ENCODE data around the gene PAQR3.
"Not testable (repeated sequence)": the region's sequence is repeated elsewhere in the genome, so short reads cannot be mapped to it uniquely, and the experiment has no call there.

Gene PAQR3

DNA sequence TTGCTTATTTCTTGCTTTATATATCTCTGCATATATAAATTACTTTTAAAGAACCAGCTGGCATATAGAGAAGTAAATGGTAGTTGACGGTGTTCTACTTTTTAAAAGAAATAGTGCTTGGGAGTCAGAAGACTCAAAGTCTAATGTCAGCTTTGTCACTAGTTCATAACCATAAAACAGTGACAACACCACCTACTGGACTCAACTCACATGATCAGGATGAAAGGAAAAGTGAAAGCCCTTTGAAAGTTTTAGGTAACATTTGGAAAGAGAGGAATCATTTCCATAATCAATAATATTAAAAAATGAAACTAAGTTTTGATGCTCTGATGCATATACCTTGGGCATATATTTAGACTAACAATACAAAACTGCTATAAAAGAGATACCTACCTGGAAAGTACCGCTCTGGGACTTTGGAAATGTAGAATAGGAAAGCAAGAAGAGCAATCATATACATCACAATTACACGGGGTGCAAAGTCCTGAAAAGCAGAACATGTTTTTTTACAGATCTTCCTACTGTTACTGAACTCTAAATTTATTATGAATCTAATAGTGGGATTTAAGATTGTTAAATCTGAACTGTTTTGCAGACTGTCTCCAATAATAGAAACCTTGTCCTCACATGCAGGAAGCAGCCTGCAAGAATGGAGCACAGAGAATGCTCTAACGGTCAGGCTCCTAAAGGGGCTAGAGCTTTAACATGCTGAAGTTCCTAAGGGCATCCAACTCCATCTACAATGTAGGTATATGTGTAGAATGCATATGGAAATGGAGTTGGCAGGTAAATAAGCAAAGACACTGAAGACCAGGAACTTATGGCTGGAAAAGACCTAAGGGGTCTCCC lies 15.6 kb downstream of the PAQR3 start:
- DNase-seq, result no peak

DNA sequence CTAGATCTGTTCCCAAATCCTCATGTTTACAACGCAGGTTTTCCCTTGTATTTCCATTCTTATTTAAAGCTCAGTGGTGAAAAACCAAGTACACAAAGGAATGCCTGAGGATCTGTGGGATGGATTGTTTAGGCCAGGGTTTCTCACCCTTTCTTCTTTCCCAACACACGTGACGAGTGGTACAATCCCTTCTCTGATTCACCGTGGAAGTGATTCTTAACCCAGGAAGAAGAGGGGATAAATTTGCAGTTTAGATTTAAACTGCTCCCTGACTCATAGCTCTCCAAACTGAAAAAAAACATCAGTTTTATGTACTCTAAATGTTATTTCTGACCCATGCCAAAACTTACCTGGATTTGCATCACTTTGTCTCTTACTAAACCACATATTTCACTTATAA lies 17.0 kb downstream of the PAQR3 start:
- DNase-seq, result no peak

DNA sequence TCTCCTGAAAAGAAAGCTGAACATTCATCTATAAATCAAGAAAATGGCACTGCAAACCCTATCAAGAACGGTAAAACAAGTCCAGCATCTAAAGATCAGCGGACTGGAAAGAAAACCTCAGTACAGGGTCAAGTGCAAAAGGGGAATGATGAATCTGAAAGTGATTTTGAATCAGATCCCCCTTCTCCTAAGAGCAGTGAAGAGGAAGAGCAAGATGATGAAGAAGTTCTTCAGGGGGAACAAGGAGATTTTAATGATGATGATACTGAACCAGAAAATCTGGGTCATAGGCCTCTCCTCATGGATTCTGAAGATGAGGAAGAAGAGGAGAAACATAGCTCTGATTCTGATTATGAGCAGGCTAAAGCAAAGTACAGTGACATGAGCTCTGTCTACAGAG lies 28.6 kb downstream of the PAQR3 start:
- DNase-seq, result no peak

DNA sequence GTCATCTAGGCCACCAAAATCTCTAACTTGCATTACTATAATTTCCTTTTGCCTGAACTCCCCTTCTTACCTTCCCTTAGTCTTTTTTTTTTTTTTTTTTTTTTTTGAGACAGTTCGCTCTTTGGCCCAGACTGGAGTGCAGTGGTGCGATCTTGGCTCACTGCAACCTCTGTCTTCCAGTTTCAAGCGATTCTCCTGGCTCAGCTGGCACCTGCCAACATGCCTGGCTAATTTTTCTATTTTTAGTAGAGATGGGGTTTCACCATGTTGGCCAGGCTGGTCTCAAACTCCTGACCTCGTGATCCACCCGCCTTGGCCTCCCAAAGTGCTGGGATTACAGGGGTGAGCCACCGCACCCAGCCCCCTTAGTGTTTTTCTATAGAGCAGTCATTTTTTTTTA lies 30.3 kb downstream of the PAQR3 start:
- DNase-seq, result not testable (repeated sequence)

DNA sequence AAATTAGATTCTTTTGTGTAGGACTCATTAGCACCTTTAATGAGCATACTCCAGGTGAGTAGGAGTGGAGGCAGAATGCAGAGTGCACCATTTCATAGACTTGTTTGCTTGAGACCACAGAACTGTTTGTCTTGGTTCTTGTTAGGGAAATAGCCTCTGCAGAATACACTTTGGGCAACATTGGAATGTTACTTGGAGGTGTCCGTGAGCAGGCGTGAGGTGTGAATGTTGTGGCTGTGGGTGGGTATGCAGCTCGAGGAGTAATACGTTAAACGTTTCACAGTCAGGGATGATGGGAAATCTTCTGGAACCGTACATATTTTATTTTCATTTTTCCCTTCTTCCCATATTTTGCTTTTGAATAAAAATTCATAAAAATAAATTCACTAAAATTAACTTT lies 31.6 kb downstream of the PAQR3 start:
- no peak for DNase-seq

DNA sequence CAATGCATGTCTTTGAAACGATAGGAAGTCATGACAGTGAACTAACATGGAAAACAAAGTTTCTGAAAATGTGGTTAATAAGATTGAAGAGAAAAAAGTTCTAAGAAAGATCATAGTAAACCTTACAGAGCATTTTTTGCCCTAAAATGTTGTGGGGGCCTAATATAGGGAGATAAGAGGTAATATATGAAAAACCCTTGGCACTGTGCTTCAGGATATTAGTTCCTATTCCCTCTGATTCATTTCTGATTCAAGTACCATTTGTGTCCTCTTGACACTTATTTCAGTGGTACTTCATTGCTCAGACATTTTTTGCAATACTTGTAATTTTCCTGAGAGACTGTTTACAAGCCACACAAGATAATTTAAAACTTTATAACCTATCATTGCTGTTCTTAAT lies 35.1 kb downstream of the PAQR3 start:
- DNase-seq, result no peak

DNA sequence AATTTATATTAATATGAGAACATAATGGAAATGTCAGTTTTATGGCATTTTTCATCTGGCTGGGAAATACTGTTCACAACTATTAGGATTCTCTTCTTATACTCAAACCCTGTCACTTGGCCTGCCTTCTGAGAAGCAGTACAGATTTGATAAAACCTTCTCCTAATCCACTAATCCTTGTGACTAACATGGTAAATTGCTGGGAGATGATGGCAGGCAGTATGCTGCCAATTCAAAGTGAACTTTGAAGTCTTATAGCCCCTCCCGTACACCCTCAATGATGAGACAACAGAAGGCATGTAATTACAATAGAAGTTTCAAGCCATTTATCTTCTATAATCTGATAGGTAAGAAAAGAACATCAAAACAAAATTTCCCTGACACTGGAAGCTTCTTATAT lies 36.9 kb downstream of the PAQR3 start:
- DNase-seq, result no peak

DNA sequence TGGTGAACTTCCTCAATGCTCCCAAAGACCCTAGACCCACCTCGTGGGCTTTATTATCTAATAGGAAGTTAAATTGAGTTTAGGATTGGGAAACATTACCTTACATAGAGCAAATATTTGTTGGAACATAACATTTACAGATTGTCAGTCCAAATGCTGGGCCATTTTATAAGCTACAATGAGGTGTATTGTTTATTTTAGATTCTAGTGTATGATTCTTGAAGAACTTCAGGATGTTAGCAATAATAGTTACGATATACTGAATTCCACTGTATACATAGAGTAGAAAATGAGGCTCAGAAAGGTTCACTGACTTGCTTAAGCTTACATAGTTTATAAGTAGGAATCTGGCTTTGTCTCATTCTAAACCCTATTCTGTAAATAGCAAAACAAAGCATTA lies 37.4 kb downstream of the PAQR3 start:
- no peak for DNase-seq

DNA sequence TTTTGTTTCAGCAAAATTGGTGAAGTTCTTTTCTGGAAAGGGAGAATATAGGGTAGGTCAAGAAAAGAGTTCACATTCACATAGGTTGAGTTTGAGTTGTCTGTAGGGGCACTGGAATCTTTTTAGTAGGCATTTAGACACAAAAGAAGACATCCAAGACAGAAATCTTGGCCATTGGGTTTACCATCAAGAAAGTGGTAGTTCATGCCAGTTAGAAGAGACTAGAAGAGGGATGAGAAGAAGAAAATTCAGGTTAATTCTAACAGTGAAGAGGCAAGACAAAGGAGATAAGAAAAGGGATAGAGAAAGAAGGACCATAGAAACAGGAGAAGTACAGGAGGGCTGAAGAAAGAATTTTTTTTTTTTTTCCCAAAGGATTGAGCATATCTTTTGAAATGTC lies 39.9 kb downstream of the PAQR3 start:
- no peak for DNase-seq

DNA sequence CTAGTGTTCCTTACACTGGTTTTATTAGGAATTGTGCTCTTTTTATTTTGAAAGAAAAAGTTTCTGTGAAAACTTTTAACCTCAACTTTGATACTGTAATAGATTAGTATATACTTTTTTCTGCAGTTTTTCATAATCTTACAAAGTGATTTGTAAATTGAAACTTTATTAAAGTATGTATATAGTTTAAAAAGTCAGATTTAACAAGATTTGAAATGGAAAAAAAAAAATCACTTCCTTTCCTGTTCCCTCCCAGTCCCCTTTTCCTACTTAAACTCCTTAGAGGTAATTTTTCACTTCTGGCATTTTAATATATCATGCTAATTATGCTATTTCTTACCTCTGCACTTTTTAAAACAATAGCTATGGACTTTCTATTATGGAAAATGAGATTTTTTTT lies 49.3 kb downstream of the PAQR3 start:
- DNase-seq, result no peak

DNA sequence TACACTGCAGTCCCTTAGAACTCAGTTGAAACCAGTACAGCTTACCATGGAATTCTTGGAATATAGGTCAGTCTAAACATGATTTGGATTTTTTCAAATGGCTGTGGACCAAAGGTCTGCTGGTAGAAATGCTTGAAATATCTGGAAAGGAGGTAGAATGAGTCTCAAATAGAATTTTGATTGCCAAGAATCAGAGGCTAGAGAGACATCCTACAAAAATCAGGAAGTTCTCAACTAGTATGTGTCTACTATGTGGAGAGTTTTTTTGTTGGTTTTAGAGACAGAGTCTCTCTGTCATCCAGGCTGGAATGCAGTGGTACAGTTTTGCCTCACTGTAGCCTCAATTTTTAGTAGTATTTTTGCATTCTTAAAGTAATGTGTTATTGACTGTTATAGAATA lies 53.6 kb downstream of the PAQR3 start:
- no peak for DNase-seq

DNA sequence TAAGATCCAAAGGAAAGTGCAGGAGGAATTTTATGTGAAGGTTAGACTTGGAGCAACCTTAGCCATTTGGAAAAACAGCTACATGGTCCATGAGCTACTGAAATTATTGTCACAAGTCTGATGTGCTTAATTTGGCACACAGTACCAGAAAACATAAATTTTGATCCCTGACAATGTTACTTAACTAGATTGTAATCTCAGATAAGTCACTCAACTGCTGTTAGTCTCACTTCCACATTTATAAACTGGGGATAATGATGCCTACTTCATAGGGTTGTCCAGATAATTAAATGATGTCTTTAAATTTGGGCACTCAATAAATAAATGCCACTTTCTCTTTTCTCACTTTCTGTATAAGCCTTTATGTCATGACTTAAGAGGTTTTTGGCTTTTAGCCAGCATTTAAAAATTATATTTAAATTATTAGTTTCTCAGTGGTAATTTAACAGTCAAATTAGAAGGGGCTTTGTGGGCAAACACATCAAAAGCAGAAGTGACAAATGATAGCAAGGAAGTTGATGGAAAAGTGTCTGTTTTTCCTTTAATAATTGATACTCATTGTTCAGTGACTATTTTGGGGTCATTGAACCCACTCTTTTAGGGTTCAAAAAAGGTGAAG lies 58.3 kb downstream of the PAQR3 start:
- no peak for DNase-seq

DNA sequence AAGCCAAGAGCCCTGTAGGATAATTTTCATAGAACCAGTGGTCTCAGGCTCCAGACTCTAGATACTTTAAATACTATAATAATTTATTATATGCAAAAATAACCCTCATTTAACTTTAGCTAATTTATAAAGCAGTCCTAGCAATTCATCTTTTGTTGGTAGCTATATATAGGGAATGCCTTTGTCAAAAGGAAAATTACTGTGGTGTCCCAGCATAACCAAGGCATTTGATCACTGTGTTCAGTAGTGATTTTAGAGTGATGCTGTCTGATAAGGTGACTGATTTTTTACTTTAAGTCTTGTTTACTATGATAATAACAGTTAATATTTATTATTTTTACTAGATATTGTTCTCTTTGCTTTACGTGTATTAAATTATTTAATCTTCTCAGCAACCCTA lies 61.2 kb downstream of the PAQR3 start:
- no peak for DNase-seq

DNA sequence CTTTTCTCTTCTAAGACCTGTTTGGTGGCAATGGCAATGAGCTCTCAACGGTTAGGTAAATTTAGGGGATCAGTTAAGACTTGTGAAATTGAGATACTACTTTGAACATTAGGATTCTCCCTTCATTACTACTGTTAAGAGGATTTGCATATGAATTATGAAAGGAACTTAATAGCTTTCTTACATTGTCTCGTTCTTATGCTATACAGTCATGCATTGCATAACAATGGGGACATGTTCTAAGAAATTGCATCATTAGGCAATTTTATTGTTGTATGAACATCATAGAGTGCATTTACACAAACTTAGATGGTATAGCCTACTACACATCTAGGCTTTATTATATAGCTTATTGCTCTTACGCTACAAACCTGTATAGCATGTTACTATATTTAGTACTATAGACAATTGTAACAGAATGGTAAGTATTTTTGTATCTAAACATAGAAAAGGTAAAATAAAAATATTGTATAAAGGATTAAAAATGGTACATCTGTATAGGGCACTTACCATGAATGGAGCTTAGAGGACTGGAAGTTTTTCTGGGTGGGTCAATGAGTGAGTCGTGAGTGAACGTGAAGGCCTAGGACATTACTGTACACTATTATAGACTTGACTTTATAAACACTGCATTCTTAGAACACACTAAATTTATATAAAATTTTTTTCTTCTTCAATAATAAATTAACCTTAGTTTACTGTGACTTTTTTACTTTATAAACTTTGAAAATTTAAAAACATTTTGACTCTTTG lies 62.5 kb downstream of the PAQR3 start:
- no peak for DNase-seq

DNA sequence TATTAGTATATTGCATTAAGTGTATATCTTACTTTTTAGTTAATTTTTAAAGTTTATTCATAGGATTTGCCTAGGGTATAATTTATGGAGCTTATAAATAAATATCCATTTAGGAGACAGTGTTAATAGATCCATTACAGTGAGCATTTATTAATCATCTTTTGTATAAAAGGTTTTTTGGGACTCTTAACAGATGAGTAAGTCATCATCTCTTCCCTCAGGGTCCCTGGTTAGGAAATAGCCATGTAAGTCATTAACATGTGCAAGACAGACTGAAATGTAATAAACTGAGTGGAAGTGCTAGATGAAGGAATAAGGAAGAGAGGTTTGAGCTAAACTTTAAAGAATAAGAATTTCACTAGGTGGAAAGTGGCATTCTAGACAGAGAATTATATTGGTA lies 69.2 kb downstream of the PAQR3 start:
- no peak for DNase-seq

DNA sequence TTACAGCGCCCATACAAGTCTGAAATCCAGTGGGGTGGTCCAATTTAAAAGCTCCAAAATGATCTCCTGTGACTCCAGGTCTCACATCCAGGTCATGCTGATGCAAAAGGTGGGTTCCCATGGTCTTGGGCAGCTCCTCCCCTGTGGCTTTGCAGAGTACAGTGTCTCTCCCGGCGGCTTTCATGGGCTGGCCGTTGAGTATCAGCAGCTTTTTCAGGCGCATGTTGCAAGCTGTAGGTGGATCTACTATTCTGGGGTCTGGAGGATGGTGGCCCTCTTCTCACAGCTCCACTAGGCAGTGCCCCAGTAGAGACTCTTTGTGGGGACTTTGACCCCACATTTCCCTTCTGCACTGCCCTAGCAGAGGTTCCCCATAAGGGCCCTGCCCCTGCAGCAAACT lies 70.5 kb downstream of the PAQR3 start:
- DNase-seq, result not testable (repeated sequence)

DNA sequence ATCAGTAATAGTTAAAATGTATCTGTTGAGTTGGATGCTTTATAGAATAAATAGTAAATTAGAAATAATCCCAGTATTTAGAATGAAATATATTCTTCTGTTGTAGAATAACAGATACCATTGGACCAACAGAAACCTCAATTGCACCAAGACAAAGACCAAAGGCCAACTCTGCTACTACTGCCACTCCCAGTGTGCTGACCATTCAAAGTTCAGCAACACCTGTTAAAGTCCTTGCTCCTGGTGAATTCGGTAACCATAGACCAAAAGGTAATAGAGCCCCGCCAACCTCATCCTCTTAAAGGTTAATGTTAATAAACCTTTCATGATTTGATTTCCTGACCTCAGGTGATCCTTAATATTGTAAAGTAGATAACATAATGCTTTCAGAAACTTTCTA lies 73.8 kb downstream of the PAQR3 start:
- no peak for DNase-seq

DNA sequence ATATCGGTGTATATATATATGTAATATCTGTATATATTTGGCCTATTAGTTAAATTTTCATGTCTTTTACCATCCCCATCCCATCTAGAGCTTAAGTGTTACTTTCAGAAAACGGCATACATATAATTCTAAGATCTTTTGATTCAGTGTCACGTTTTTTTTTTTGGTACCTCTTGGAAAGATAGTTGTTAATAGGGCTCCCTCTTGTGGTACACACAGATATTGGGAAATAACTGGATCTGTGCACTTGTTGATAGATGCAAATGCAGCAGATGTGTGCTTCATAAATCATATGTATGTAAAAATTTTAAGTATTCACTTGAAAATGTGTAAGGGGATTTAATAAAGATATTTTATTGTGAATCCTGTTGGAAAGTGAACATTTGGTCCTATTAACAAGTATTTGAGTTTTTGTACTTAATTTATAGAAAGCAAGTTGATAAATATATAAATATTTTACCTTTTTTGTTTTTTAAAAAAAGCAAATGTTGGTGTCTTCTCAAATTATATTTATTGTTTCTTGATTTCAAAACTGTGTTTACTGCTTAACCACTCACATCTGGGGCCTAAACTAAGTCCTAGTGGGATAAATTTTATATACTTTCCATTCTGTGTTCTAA lies 74.7 kb downstream of the PAQR3 start:
- peak in 2 of 5 experiments; percentile 24 to 77 for DNase-seq

DNA sequence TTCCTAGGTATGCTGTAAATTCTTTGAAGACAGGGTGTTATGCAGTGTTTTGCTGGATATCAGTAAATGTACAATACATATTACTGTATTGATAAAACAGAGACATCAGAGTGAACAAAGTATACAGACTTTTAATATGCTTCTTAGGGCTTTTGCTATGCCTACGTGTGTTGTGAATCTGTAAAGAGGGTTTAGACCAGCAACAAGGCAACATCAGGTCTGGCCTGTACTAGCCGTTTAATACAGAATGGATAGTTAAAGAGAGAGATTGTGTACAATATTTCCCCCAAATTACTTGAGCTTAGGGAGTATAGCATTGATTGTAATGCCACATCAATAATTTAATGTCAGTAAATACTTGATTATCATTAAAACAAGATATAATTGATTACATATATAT lies 75.2 kb downstream of the PAQR3 start:
- no peak for DNase-seq

DNA sequence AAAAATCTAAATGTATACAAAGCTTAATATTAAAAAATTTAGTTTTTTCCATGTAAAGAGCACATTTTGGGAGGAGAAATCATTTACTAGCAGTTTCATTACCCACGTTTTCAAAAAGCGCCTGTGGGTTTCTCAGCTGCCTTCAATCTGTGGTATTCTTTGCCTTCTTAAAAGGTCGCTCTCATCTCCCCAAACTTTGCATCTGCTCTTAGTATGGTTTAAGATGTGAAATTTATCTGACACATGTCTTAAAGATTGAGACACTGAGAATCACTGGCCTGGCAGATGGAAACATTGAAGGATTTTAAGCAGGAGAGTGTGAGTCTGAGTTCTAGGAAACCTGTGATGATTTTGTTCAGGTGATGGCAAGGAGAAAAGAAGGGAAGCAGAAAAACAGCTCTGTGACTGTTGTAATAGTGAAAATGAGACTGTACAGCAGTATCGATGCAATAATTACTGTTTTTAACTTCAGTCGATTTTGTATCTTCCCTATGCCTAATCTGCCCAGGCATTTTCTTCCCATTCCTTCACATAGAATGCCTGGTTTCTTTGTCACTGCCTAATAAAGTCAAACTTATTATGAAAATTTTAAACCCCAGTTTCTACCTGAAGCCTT lies 75.9 kb downstream of the PAQR3 start:
- no peak for DNase-seq

DNA sequence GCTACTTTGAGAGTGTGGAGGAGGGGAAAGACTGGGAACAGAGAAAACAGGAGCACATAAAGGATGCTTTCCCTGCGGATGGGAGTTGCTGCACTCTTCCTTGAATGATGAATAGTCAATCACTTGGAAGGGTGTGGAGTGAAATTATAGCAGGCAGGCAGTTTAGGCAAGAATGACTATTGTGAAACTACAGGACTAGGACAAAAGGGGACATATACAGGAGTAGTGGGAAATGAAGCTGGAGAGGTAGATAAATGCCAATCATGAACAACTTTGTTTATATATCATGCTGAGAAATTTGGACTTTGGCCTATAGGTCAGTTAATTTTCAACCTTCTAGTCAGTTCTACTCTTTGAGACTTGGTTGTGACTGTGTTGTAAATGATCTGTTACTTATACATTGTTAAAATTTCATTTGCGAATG lies 76.9 kb downstream of the PAQR3 start:
- no peak for DNase-seq
